PC-9 (cell line): ENCODE results near the gene GEN1. TPM values are rescaled to one million over a fixed set of nuclear protein-coding genes. Genes with fewer than 3 reads are reported as not detected.

Experiments used
- BruUV-seq: library from RNA; stranded (reverse); fragments of 400-500 nt; replicated peaks from 2 replicates; lab custom pipeline; 2021; lab: Mats Ljungman, UMichigan
- CTCF ChIA-PET: fragments of 300-600 bp; sonication (Branson Sonifier 250); formaldehyde crosslinking; loops from one replicate; lab custom pipeline; 2022; ENCODE audit warnings: antibody characterized with exemption; lab: Charles Lee
- POLR2A ChIA-PET: fragments of 300-600 bp; sonication (Branson Sonifier 250); formaldehyde crosslinking; loops from one replicate; lab custom pipeline; 2022; ENCODE audit warnings: antibody characterized with exemption; ENCODE audit not compliant: unreplicated experiment; lab: Charles Lee
- DNase-seq, 2 experiments: peaks; one replicate each; pipeline versions ENCODE4 v3.0.0 to v3.0.0-alpha.2; 2015 to 2022; ENCODE audit warnings: mixed read lengths in 1 of 2
- H2AFZ ChIP-seq: fragments of 200-600 bp; sonication (generic); 2 replicates; pipeline ENCODE4 v1.8.1; 2017; ENCODE audit warnings: antibody characterized with exemption
- H3F3A ChIP-seq: fragments of 200-600 bp; sonication (generic); 2 replicates; pipeline ENCODE4 v1.8.1; 2017; ENCODE audit warnings: antibody characterized with exemption, mild to moderate bottlenecking, low read depth; ENCODE audit not compliant: insufficient read depth
- H3K27ac ChIP-seq: fragments of 200-600 bp; sonication (generic); 2 replicates; pipeline ENCODE4 v1.6.1; 2016; ENCODE audit warnings: mixed run types
- H3K27me3 ChIP-seq: fragments of 200-600 bp; sonication (generic); 2 replicates; pipeline ENCODE4 v1.6.1; 2016; ENCODE audit warnings: low read depth, mixed run types; ENCODE audit not compliant: insufficient read depth
- H3K36me3 ChIP-seq: fragments of 200-600 bp; sonication (generic); 2 replicates; pipeline ENCODE4 v1.6.1; 2016; ENCODE audit warnings: low read depth, mixed run types
- H3K4me1 ChIP-seq: fragments of 200-600 bp; sonication (generic); replicated peaks from 2 replicates; pipeline ENCODE4 v1.6.1; 2016; ENCODE audit warnings: mixed run types; ENCODE audit not compliant: insufficient read depth
- H3K4me2 ChIP-seq: fragments of 200-600 bp; sonication (generic); 2 replicates; pipeline ENCODE4 v1.6.1; 2017; ENCODE audit warnings: mixed run types
- H3K4me3 ChIP-seq: fragments of 200-600 bp; sonication (generic); 2 replicates; pipeline ENCODE4 v1.6.1; 2016; ENCODE audit warnings: mixed run types
- H3K79me2 ChIP-seq: fragments of 200-600 bp; sonication (generic); 2 replicates; pipeline ENCODE4 v1.6.1; 2017; ENCODE audit warnings: low read depth, mixed run types
- H3K9me2 ChIP-seq: fragments of 200-600 bp; sonication (generic); 2 replicates; pipeline ENCODE4 v1.8.1; 2017; ENCODE audit warnings: mild to moderate bottlenecking; ENCODE audit not compliant: insufficient read depth
- H3K9me3 ChIP-seq: fragments of 200-600 bp; sonication (generic); 2 replicates; pipeline ENCODE4 v1.8.1; 2016; ENCODE audit warnings: low read depth; ENCODE audit not compliant: insufficient read depth
- H4K20me1 ChIP-seq: fragments of 200-600 bp; sonication (generic); 2 replicates; pipeline ENCODE4 v1.8.1; 2017; ENCODE audit not compliant: insufficient read depth
- CTCF ChIP-seq: fragments of 200-600 bp; sonication (generic); conservative IDR thresholded peaks from 2 replicates; pipeline ENCODE4 v1.6.1; 2017; ENCODE audit warnings: mixed run types, antibody characterized with exemption, mild to moderate bottlenecking, moderate library complexity
- EZH2 ChIP-seq: fragments of 200-600 bp; sonication (generic); IDR thresholded peaks from 2 replicates; pipeline ENCODE4 v1.8.0; 2017; ENCODE audit warnings: antibody characterized with exemption, low read depth
- intact Hi-C: fragments of 100-400 bp; cut with micrococcal nuclease; formaldehyde crosslinking; loops from one replicate; pipeline ENCODE4 v1.10.0; 2022; ENCODE audit not compliant: unreplicated experiment
- total RNA-seq: library from RNA; stranded (reverse); gene quantifications from 2 replicates; pipeline ENCODE4 v1.2.3, GENCODE V29; 2021

Gene GEN1
- total RNA-seq, 1 experiment from 2014 or later, result 28.3 TPM

GRCh38 chr2:17816396-17817245 is 62.7 kb downstream of the GEN1 start, which contains the start of gene MSGN1:
TSS of gene MSGN1 (plus strand) at chr2:17816460. CDS start at chr2:17816519, 59 bp downstream.
- intact Hi-C loops, result no loop called here
- Histone ChIP-seq H3F3A (no peaks in the 10 kb centered on the region), H3K9me2 (no peaks in the 10 kb centered on the region; the same call in 1 of the 2 replicates), H4K20me1 (no peaks in the 10 kb centered on the region), H3K9me3 (no peaks in the 10 kb centered on the region), H3K4me1 (no peaks in the 10 kb centered on the region), H2AFZ (no peak within 1 kb of the TSS), H3K36me3 (no peaks in the 10 kb centered on the region), H3K4me2 (no peak within 1 kb of the TSS), H3K79me2 (no peaks in the 10 kb centered on the region), H3K27ac (no peak within 1 kb of the TSS), H3K27me3 (no peaks in the 10 kb centered on the region), H3K4me3 (no peak within 1 kb of the TSS)
- no TSS peak for BruUV-seq
- ChIA-PET CTCF (interaction anchor here (0.5 kb wide), 1 partner anchor 145 kb away, joined by 9 read pairs; no protein-coding TSS in a partner anchor), POLR2A (no interaction called here)
- no peak for DNase-seq
- TF ChIP-seq EZH2 (no peak), CTCF (no peak)

GRCh38 chr2:17818235-17818815 is 64.4 kb downstream of the GEN1 start:
- Histone ChIP-seq H3F3A (no peaks in the 10 kb centered on the region), H3K4me1 (no peaks in the 10 kb centered on the region), H3K9me2 (no peaks in the 10 kb centered on the region; the same call in 1 of the 2 replicates), H3K4me3 (no peak overlapping the region), H3K27ac (no peak overlapping the region), H3K4me2 (no peak overlapping the region), H3K79me2 (no peaks in the 10 kb centered on the region), H2AFZ (no peak overlapping the region), H3K9me3 (no peaks in the 10 kb centered on the region), H3K27me3 (no peaks in the 10 kb centered on the region), H4K20me1 (no peaks in the 10 kb centered on the region), H3K36me3 (no peaks in the 10 kb centered on the region)
- BruUV-seq, result no TSS peak
- CTCF ChIA-PET, result no interaction called here
- POLR2A ChIA-PET, result no interaction called here
- intact Hi-C loops, result no loop called here
- no peak for DNase-seq
- TF ChIP-seq CTCF (no peak), EZH2 (no peak)

DNA sequence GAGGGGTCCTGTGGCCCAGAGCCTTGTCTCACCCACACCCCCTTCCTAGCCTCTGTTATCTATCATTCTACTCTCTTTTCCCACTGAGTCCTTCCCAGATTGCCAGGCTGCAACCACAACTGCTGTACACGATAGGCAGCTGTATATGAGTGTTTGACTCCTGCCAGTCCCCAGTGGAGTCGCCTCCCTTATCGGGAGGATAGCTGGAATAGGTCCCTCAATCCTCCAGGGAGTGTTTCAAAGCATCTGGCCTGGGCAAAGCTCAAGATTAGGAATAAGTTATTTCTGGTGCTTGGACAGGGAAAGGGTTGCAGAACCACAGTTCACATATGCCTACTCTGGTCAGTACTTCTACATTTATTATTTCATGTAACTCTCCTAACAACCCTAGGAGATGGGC is 67.1 kb downstream of the GEN1 start:
- Histone ChIP-seq H3F3A (no peaks in the 10 kb centered on the region), H4K20me1 (no peaks in the 10 kb centered on the region), H3K27ac (no peak overlapping the region), H3K4me1 (no peaks in the 10 kb centered on the region), H3K4me3 (no peak overlapping the region), H3K9me3 (no peaks in the 10 kb centered on the region), H3K4me2 (no peak overlapping the region), H3K9me2 (no peaks in the 10 kb centered on the region; the same call in 1 of the 2 replicates), H3K27me3 (no peaks in the 10 kb centered on the region), H3K79me2 (no peaks in the 10 kb centered on the region), H2AFZ (no peak overlapping the region), H3K36me3 (no peaks in the 10 kb centered on the region)
- ChIA-PET CTCF (no interaction called here), POLR2A (interaction anchor here (0.6 kb wide), 1 partner anchor 200 kb away, joined by 4 read pairs; no protein-coding TSS in a partner anchor)
- no TSS peak for BruUV-seq
- intact Hi-C loops, result no loop called here
- DNase-seq, result no peak
- TF ChIP-seq CTCF (no peak), EZH2 (no peak)
